GM10266 (cell line): ENCODE measurements around the gene UBXN1.
A peak's percentile ranks its signal among the peaks of the same experiment; 100 is the strongest.

ENCODE experiments used
- DNase-seq: peaks from one replicate; pipeline ENCODE4 v3.0.0; 2012; ENCODE audit errors: extremely low spot score
- TF ChIP-seq, protein P1 (sequence below): IDR thresholded peaks from 2 replicates; pipeline ENCODE4 v1.5.1; 2012; ENCODE audit warnings: mild to moderate bottlenecking, low read depth; ENCODE audit not compliant: control insufficient read depth, insufficient read depth; ENCODE audit errors: missing control alignments

Gene UBXN1

DNA sequence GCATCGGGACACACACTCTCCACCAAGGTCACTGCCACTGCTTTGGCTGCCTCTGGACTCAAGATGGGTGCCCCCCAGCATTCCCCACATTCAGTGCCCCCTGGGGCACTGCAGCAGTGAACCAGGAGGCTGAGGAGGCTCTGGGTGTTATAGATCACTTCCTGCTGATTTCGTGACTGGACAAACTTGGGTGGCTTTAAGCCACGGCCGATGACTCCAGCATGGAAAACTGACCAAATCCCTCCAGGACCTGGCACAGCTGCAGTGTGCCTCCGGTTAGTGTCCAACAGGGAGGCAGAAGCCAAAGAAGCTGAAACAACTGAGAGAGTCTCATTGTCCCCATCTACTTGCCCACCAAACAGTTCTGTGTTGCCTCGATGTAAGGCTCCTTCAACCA, 31.3 kb downstream of the UBXN1 start:
- DNase-seq: no peak
- TF ChIP-seq, protein P1, sequence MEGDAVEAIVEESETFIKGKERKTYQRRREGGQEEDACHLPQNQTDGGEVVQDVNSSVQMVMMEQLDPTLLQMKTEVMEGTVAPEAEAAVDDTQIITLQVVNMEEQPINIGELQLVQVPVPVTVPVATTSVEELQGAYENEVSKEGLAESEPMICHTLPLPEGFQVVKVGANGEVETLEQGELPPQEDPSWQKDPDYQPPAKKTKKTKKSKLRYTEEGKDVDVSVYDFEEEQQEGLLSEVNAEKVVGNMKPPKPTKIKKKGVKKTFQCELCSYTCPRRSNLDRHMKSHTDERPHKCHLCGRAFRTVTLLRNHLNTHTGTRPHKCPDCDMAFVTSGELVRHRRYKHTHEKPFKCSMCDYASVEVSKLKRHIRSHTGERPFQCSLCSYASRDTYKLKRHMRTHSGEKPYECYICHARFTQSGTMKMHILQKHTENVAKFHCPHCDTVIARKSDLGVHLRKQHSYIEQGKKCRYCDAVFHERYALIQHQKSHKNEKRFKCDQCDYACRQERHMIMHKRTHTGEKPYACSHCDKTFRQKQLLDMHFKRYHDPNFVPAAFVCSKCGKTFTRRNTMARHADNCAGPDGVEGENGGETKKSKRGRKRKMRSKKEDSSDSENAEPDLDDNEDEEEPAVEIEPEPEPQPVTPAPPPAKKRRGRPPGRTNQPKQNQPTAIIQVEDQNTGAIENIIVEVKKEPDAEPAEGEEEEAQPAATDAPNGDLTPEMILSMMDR: no peak

DNA sequence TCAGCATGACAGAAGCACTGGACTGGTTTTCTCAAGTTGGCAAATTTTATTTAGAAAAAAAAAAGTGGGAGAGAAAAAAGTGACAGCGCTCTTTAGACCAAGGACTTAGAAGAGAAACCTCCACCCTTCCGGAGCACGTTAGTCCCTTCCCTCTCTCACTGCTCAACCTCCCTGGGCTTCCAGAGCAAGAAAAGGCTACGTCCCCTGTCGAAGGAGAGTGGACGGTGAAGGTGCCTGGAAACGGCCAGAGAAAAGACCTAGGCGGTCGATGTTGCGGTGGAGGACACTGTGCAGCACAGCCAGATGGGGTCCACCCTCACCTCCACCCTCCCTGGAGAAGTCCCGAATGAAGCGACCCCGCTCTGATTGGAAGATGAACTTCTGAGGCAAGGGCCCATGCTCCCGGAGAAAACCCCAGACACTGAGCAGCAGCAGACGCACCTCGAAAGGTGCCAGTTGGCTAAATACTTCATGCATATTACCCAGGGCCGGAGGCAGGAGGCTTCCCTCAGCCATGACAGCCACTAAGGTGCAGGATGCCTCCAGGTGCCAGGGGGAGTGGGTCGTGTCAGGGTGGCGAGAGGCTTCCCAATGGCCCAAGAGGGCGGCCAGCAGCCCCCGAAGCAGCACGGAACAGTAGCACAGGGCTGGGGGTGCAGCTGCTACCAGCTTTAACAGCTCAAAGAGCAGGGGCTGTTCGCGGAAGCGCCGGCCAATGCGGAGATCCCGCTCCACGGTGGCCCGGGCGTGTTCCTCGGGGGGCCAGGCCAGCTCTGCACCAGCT, 31.9 kb downstream of the UBXN1 start:
- no peak for DNase-seq

DNA sequence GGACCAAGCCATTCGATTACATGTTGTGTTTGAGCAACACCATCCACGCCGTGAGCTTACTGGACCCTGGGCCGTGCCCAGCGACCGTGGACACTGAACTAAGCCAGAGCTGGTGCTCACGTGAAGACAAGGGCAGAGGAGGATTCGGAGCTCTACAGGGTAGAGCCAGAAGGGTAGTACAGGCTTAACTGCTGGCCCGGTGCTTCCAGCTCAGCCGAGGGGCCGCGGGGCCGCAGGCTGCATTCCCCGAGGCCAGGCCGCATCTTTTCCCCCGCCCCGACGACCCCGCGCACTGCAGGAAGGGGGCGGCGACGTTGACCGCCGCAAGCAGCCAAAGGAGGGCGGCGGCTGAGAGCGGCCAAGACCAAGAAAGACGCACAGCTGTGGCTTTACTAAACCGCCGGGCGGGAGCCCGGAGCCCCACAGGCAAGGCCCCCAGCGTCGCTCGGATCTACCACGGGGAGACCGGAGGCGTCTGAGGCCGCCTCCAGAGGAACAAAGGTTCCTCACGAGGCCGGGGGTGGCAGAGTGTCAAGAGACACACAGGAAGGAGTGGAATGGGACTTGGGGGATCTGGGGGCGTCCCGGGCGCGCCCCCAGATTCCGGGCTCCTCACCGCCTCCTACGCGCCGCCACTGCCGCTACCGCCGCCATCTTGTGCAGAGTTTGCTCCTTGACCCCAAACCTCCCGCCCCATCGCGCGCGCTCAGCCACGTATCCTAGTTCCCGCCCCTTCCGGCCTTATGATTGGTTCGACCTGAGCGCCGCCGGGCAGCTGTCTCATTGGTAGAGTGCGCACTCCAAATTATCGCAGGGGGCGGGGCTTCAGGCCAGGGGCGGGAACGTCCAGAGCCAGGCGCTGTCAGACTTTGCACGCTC, 32.7 kb downstream of the UBXN1 start, which contains the start of gene GANAB:
Gene GANAB, minus strand, starts transcription at position 668 of the 879 bp plus-strand sequence. Its CDS starts 14 bp downstream, at position 654.
- TF ChIP-seq, protein P1: no peak
- DNase-seq: peak; percentile 99

More for the DNA sequence above, 31.9 kb downstream of the UBXN1 start:
- TF ChIP-seq, protein P1: no peak

DNA sequence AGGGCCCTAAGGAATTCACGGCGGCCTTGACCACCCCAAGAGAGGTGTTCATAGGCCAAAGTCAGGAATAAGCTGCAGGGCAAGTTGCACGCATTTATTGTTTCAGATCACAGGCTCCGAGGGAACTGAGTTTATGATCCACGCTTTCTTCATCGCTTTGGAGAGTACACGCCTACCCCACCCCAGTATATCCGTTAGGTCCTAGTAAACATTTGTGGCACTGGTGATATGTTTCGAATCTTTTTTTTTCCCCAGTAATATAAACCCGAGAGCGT, 33.3 kb downstream of the UBXN1 start:
- TF ChIP-seq, protein P1: no peak
- no peak for DNase-seq

DNA sequence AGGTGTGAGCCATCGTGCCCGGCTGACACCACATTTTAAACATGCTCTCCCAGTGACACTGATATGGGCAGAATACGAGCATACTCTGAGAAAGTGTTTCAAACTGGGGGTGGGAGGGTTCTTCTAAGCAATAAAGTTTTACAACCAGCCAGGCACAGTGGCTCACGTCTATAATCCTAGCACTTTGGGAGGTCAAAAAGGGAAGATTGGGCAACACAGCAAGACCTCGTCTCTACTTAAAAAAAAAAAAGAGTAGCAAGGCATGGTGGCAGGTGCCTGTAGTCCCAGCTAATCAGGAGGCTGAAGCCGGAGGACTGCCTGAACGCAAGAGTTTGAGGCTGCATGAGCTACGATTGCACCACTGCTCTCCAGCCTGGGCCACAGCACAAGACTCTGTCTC, 34.7 kb downstream of the UBXN1 start:
- TF ChIP-seq, protein P1: no peak
- DNase-seq: no peak

DNA sequence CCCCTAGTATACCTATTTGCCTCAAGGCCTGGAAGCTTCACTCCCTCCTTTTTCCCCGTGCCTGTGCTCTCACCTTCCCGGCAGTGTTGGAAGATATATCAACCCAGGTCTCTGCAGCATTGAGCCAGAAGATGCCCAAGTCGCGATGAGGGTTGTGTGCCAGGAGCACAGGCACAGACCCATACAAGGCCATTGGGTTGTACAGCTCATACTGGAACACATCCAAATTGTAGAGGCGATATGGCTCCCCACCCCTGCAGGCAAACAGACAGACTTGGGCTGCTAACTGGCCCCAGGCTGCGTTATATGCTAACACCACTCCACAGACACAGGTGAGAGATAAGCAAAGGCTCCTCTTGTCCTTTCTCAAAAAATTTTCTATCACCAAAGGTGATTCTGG, 46.4 kb downstream of the UBXN1 start:
- no peak for DNase-seq
- TF ChIP-seq, protein P1: no peak

DNA sequence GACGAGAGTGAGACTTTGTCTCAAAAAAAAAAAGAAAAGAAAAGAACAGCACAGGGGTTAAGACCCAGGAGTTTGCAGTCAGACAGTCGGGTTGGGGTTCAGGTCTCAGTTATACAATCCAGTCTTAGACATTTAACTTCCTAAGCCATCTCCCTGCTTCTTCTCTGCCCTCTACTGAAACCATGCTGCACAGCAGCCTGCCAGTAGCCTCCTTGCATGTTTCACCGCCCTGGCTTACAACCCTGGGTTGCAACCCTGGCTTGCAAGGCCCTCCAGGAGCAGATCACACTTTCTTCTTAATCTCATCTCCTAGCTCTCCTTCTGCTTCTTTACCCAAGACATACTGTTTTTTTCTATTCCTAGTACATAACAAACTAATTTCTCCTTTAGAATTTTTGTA, 51.2 kb downstream of the UBXN1 start:
- TF ChIP-seq, protein P1: no peak
- no peak for DNase-seq
